Stimulated activated CD4-positive, alpha-beta T cell treated with anti-CD3 and anti-CD28 coated beads, Interleukin-1b, Interleukin-23, amount 100 ng/mL, for 4 hours (primary cell): Measurements from ENCODE around the gene ZSCAN1.
A peak's percentile ranks its signal among the peaks of the same experiment; 100 is the strongest.

Experiments
- DNase-seq, 2 donors: peaks; one replicate each; pipeline ENCODE4 v3.0.0-alpha.2; 2020; ENCODE audit warnings: low read depth in 2 of 2

Gene ZSCAN1

DNA sequence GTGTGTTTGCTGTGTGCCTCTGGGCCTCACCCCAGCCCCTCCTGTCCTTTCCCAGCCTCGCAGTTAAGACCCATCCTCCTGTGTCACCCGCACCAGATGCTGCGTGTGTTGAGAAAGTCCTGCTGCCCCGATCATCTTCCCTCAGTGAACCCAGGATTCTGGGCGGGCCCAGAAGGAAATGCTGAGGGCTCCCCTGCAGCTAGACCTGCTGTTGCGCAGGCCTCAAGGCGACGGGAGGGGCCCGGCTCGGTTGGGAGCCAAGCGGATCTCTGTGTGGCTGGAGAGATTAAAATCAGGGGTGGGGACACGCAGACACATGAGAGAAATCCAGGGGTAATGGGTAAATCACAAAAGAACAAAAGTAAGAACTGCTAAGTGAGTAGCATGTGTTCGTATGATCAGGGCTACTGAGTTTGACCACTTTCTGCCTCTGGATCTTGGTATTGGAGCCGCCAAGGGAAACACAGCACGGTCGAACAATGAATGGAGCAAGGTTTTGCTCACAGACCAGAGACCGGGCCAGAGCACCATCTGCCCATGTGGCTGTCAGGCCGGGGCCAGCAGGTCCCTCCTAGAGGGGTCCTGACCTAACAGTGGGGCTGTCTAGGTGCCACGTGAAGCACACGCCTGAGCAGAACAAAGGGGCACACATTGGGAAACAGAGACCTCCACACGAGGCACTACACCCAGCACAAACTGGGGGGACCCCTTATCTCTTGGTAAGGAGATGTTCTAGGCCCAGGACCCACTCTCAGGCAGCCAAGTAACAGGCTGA lies 7.1 kb downstream of the ZSCAN1 start:
- DNase-seq = no peak

- no peak for DNase-seq
Observed at GRCh38 chr19:58042495-58043340, 8.9 kb downstream of the ZSCAN1 start.

DNA sequence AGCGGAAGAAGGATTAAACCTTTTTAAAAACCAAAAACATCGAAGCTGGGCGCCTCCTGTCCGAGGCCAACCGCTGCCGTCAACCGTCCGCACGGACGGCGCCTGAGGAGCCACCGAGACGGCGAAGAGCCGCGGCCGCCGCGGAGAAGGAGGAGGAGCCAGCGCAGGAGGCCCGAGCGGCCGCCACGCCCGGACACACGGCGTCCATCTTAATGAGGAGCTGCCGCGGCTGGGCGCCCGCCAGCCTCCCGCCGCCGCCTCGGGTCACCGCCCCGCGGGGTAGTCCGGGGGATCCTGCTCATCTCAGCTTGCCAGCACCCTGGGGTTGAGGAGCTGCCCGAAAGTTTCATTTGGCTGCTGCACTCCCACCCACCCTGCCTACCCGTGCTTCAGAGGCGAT lies 10.6 kb downstream of the ZSCAN1 start:
- DNase-seq = no peak

GRCh38 chr19:58044886-58045285 lies 11.1 kb downstream of the ZSCAN1 start:
- no peak for DNase-seq

DNA sequence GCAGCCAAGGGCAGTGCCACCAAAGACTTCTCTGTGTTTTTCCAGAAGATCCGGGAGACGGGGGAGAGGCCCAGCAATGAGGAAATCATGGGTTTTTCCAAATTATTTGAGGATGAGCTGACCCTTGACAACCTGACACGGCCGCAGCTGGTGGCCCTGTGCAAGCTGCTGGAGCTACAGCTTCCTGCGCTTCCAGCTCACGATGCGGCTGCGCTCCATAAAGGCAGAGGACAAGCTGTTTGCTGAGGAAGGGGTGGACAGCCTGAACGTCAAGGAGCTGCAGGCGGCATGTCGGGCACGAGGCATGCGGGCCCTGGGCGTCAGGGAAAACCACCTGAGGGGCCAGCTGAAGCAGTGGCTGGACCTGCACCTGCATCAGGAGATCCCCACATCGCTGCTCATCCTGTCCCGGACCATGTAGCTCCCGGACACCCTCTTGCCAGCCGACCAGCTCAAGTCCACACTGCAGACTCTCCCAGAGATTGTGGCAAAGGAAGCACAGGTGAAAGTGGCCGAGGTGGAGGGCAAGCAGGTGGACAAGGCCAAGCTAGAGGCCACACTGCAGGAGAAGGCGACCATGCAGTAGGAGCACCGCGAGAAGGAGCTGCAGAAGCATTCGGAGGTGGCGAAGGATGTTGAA lies 11.7 kb downstream of the ZSCAN1 start:
- no peak for DNase-seq

DNA sequence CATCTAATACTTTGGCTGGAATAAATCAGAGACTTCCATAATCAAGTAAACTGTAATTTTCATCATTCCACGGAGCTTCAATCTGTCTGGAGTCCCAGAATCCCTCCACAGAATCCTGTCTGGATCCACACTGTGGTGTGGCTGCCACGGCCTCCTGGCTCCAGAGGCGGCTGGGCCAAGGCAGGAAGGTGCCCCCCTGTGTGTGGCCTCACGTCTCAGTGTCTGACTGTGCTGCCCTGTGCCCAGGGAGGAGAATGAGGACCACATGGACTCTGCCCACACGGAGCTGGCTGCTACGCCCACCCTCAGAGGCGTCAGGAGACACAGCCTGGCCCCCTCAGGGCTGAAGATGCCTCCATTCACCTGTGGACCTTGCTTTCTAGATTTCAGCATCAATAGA lies 13.0 kb downstream of the ZSCAN1 start:
- no peak for DNase-seq

DNA sequence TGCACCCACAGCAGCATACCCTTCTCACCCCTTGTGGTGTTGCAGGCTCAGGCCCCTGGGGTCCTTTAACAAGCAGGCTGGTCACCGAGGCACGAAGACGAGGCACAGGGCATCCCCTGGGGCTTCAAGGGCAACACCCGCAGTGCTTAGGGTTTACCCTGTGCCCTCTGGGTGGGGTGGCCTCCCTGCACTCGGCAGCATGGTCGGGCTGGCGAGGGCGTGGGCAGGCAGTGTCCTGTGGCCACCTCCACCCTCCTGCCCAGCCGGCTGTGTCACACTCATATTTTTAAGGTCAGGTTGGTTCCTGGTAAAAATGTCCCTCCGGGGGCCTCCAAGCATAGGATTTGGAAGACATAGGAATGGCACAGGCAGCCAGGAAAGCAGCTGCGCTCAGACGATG lies 13.8 kb downstream of the ZSCAN1 start:
- no peak for DNase-seq

GRCh38 chr19:58052256-58052655 lies 18.4 kb downstream of the ZSCAN1 start:
- DNase-seq = no peak

GRCh38 chr19:58053480-58054156 lies 19.8 kb downstream of the ZSCAN1 start:
- no peak for DNase-seq

DNA sequence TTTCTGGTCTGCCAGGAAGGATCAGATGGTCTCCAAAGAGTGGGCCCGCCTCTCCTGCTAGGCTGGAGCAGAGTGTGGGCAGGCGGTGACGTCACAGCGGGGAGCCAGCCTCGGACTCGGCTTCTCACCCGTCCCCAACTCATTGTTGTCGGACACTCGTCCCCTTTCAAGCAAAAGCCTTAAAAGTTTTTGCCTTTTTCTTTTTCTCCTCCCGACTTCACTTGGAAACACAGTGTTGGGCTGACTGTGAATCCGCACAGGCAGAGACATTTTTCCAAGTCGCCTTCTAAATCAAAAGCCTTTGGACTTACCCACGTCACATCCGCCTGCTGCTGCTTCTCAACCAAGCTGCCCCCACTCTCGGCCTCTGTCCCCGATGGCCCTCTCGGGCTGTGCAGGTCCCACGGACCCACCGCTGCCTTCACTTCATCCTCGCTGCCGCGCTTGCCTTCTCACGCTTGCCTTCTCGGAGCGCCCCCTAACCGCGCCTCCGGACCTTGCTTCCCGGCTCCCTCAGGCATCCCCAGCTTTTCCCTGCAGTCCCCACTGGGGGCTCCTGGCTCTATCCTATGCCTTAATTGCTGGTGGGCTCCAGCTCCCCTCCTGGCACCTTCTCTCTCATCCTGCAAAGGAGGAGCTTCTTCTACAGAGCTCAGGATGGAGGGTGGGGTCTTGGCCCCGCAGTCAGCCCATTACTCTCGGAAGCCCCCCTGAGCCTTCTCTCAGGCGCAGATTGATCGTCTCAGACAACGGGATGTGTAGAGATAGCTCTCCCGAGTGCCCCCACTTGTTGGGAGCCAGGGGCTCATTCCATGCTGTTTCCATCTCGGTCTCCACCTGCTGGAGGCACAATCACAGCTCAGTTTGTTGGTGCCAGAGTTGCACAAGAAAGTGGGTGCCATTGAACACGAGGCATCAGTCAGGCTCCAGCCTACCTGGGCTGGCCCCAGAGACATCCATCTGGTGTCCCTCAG lies 21.4 kb downstream of the ZSCAN1 start:
- DNase-seq = no peak

GRCh38 chr19:58056261-58056660 lies 22.4 kb downstream of the ZSCAN1 start:
- DNase-seq = no peak

- no peak for DNase-seq
Observed at GRCh38 chr19:58056861-58057260, 23.0 kb downstream of the ZSCAN1 start.

DNA sequence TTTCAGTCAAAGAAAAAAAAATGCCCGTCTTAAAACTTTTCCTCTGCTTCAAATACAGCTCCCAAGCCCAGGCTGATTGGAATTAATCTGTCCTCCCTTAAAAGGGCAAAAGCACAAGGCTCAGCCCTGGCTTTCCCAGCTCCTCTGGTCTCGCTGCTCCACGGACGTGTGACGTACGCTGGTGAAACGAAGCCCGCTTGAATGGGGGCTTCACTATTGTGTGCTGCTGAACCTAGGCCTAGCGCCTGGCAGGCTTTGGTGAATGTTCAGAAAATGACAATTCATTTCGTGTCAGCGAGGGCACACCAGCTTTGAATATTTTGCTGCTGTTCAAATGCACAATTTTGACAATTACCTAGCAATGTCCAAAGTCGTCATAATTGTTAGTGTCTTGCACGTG lies 24.6 kb downstream of the ZSCAN1 start:
- no peak for DNase-seq

DNA sequence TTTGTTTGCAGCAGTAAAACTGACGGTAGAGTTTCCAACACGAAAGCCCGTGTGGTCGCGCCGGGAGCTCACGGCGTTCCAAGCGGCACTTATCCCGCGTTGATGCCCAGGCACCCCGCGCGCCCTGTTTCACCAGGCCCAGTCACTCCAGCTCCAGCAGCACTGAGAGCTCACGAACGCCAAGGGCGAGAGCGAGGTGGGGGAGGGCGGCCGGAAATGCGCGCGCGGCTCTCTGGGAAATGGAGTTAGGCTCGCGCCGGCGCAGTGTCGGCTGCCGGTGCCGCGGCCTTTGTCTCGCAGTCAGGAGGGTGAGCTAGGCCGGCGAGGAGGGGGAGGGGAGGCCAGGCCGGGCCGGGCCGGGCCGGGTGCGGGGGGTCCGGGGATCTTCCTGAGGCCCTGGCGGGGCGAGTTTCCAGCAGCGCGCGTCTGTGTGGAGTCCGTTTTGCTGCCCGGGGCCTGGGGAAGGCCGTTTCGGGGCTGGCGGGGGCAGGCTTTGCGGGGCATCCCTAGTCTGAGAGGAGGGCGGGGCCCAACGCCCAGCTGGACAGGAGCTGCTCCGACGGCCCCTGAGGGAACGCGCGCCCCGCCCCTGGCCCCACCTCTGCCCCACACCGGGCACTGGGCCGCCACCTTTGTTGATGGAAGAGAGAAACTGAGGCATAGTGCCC lies 25.3 kb downstream of the ZSCAN1 start, which contains the start of gene ZNF135:
ZNF135 (plus strand) TSS at position 280 of the 668 bp plus-strand sequence. CDS start 721 bp downstream, outside the sequence.
- DNase-seq = peak; percentile 33 to 55

- no peak for DNase-seq
Observed at GRCh38 chr19:58059671-58060078, 25.9 kb downstream of the ZSCAN1 start.

GRCh38 chr19:58060231-58060630 lies 26.4 kb downstream of the ZSCAN1 start:
- no peak for DNase-seq

DNA sequence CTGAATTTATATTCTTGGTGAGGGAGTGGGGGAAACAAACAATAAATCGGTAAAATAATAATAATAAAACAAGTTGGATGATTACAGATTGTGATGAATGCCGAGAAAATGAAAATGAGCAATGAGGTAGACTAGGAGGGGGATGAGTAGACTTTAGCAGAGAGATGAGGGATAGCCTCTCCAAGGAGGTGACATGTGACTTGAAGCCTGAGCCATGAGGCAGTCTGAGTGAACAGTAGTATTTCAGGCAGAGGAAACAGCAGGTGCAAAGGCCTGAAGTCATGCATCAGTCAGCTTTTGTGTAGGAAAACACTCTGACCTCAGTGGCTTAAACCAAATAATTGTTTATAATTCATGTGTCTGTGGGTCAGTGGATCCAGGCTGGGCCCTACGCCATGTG lies 29.9 kb downstream of the ZSCAN1 start:
- no peak for DNase-seq

GRCh38 chr19:58067240-58067912 lies 33.6 kb downstream of the ZSCAN1 start:
- DNase-seq = no peak

GRCh38 chr19:58079792-58080191 lies 46.0 kb downstream of the ZSCAN1 start:
- DNase-seq = no peak

GRCh38 chr19:58083021-58083420 lies 49.2 kb downstream of the ZSCAN1 start:
- DNase-seq = no peak
